Activated gamma-delta T cell treated with anti-CD3 and anti-CD28 coated beads, Interleukin-2, amount 50 U/mL, for 16 hours (primary cell): ENCODE measurements around the gene CDHR5.
"Not testable (repeated sequence)": the region's sequence is repeated elsewhere in the genome, so short reads cannot be mapped to it uniquely, and the experiment has no call there.

Source experiments
- DNase-seq: peaks from one replicate; pipeline ENCODE4 v3.0.0-alpha.2; 2020; ENCODE audit warnings: low read depth

Gene CDHR5, protein sequence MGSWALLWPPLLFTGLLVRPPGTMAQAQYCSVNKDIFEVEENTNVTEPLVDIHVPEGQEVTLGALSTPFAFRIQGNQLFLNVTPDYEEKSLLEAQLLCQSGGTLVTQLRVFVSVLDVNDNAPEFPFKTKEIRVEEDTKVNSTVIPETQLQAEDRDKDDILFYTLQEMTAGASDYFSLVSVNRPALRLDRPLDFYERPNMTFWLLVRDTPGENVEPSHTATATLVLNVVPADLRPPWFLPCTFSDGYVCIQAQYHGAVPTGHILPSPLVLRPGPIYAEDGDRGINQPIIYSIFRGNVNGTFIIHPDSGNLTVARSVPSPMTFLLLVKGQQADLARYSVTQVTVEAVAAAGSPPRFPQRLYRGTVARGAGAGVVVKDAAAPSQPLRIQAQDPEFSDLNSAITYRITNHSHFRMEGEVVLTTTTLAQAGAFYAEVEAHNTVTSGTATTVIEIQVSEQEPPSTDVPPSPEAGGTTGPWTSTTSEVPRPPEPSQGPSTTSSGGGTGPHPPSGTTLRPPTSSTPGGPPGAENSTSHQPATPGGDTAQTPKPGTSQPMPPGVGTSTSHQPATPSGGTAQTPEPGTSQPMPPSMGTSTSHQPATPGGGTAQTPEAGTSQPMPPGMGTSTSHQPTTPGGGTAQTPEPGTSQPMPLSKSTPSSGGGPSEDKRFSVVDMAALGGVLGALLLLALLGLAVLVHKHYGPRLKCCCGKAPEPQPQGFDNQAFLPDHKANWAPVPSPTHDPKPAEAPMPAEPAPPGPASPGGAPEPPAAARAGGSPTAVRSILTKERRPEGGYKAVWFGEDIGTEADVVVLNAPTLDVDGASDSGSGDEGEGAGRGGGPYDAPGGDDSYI

DNA sequence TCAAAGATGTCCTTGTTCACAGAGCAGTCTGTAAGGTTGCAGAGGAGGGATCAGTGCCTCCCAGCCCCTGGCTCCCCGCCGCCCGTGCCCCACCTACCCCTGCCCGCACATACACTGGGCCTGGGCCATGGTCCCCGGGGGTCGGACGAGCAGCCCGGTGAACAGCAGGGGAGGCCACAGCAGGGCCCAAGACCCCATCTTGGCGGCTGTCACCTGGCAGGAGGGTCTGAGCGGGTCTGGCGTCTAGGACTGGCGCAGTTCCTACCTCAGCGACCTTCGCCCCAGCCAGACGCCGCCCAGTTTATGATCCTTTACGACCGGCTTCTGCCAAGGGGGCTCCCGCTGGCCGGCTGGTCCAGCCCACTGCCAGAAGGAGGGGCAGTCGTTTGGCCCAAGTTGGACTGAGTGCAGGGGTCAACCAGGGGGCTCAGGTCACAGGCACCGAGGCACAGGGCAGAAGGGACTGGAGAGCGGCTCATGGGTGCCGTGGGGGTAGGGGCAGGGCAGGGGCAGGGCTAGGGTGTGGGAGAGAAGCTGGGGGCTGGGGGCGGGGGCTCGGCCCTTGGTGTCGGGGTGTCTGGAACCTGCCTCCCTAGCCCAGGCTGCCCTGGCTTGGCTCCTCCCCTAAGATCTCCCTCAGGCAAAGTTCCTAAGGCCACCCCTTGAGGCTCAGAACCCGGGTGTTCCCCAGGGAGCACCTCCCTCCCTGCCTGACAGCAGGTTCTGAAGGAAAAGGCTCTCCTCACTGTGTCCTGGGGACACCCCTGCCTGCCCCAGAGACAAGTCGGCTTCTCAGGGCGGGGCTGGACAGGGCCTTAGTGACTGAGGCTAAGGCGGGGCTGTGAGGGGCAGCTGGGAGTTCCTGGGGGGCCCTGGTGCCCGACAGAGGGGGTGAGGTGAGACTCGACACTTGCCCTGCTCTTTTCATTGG lies at the start of gene CDHR5:
Gene CDHR5, minus strand, starts transcription at position 251 of the 931 bp plus-strand sequence. Its CDS starts 53 bp downstream, at position 198.
- no peak for DNase-seq

DNA sequence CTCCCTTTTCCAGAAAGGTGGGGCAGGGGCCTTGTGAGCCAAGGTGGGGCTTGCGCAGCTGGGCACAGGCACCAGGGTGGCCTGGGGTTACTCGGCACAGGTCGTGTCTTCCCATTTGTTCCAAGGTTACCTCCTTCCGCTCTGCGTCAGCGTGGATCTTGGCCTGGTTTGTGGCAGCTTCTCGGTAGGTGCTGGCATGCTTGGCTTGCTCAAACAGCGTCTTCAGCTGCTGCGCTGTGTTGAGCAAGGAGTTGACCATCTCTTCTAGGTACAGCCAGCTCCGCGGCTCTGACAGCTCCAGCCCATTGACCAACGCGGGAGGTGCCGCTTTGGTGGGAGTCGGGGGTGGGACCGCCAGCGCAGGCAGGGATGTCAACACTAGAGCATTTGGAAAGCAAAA lies 49.7 kb upstream of the CDHR5 start:
- DNase-seq, result no peak

DNA sequence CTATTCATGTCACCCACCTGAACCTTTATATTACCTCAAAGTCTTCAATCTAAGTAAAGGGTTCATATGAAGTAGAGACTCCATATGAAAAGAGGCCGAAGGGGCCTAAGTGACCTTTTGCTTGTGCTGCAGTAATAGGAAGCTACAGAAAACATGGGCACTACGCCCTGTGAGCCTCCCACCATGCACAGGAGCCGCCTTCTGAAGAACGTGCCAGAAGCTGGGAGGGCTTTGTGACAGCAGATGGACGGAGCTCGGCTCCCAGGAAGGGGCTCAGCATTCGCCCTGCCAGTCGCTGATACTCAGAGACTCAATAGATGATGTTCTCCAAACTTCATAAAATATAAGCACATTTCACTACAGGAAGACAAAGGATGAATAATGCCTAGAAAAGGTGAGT lies 49.1 kb upstream of the CDHR5 start:
- no peak for DNase-seq

DNA sequence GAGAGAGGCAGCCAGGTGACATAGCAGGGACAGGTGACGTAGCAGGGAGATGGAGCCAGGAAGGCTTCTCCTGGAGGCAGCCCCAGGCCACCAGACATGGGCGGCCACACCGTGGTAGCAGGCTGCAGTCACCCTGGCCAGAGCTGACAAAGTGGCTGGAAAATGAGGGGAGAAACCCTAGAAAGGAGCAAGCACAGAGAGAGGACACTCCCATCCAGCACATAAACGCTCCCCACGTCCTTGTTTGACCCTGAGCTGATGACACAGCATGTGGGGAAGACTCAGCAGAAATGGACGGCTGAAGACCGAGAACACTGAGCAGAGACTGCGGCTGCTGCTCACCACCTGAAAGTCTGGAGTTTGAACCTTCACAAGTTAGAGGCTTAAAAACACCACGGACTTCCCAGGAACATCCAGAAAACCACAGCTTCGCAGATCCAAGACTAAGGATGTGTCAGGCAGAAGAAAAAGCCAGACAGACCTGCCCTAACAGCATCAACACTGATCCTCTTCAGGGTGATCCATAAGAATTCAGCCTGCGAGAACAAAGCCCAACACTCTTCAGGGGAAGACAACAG lies 41.0 kb upstream of the CDHR5 start:
- no peak for DNase-seq

DNA sequence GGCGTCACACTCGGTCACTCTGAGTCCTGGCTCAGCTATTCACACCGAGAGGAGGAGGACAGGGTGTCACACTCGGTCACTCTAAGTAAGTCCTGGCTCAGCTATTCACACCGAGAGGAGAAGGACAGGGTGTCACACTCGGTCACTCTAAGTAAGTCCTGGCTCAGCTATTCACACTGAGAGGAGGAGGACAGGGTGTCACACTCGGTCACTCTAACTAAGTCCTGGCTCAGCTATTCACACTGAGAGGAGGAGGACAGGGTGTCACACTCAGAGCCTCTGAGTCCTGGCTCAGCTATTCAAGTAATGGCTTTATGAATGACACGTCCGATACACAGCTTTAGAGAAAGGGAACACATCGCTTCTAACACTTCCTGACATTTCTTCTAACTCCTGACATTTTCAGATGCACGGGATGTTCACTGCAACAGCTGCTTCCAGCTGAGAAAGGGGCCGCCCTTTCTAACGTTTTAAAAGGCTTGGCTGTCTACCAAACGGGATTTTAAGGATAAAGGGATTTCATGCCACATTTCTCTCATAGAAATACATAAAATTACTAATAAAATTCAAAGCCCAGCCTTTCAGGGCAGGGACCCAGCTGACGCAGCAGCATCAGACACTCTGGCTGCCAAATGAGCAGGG lies 40.4 kb upstream of the CDHR5 start:
- no peak for DNase-seq

DNA sequence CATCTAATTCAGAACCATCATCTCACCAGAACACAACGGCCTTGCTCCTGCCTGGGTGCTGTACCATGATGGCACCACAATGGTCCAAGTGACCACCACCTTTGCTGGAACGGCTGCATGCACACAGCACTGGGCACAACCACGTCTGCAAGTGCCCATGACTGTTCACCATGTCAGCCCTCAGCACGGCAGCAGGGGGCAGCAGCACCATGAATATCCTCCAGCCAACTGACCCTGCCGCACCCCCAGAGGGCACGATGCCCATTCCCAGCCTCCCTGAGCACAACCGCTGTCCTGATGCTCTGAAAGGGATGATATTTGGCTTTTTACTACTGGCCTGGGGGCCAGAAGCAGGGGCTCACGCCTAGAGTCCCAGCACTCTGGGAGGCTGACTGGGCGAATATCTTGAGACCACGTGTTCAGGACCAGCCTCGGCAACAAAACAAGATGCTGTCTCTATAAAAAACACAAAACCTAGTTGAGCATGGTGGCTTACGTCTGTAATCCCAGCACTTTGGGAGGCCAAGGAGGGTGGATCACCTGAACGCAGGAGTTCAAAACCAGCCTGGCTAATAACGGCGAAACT lies 38.0 kb upstream of the CDHR5 start:
- no peak for DNase-seq

DNA sequence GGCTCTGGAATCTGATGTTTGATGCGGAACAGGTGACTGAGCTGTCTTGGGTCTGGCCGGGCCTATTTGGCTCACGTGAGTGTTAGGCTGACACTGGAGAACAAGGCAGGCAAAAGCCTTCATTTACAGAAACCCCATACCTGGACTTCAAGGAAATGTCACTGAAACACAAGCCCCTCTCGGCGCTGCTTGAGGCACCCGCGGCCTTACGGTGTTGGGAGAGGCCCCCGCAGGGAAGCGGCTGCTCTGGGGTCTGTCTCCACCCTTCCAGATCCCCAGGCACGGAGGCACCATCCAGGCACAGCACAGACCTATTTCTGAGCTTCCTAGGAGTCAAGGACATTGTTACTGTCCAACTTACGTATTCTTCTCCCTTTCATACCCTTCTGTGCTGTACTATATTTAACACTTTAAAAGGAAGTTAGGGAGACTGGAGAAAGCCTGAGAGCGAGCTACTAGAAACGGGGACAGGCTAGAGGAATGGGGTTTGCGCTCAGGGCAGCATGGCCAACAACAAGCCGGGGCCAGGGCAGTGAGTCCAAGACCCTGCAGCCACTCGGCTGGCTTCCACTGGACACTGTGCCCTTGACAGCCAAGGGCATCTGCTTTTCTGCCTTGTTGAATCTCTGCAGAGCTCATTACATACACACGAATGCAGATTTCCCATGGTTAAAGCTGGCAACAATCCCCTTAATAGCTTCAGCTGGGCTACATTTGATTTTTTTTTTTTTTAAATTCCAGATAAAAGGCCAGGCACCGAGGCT lies 36.1 kb upstream of the CDHR5 start:
- no peak for DNase-seq

DNA sequence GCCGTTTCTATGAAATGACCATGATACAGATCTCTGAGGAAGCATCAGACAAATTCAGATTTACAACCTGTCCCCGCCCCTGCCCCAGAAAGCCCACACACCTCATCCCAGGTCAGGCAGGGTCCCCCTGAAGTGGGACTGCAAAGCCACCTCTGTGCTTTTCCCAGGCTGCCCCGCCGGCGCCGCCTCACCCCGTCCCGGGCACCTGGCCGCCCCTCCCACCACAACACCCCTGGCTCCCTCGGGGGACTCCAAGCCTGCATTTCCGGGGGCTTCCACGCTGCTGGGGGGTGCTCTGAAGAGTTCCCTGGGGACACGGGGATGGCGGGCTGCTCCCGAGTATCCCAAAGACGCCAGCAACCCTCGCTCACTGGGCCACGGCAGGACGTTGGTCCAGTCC lies 35.5 kb upstream of the CDHR5 start:
- DNase-seq, result no peak

DNA sequence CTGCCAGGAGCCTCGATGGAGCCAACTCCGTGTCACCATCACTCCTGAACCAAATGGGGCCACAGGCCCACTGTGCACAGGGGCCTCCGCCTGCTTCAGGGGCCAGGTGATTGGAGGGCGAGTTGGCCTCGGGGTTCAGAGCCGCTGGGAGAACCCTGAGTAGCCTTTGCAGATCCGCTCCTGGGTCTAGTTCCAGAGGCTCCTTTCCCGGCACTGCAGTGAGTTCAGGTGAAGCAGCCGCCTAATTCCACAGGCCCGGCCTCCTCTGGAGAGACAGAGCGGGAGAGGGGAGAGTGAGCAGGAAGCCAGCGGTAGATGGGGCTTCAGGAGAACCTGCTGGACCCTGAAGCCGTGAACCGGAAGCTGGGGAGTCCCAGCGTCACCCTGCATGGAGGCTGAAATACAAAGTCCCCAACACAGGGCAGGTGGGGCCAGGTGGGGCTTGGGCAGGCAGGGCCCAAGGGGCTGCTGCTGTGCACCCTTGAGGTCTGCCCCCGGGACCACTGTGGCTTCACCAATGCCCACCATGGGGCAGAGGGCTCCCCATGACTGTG lies 34.9 kb upstream of the CDHR5 start:
- DNase-seq, result no peak

DNA sequence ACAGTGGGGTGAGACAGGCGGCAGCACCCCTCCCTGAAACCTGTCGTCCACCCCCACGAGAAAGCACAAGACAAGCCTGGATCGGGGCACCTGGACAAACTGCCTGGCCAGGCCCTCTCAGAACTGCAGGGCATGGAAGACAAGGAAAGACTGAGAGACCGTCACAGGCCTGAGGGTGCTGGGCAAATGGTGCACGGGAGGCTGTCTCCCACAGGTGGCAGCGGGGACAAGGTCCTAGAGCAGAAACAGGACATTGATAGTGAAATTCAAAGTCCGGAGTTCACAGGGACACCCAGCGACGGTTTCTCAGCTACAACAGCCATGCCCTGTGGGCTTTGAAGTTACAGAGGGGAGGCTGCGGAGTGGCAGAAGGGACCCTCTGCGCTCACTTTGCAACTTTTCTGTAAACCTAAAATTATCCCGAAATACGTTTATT lies 33.0 kb upstream of the CDHR5 start:
- no peak for DNase-seq

DNA sequence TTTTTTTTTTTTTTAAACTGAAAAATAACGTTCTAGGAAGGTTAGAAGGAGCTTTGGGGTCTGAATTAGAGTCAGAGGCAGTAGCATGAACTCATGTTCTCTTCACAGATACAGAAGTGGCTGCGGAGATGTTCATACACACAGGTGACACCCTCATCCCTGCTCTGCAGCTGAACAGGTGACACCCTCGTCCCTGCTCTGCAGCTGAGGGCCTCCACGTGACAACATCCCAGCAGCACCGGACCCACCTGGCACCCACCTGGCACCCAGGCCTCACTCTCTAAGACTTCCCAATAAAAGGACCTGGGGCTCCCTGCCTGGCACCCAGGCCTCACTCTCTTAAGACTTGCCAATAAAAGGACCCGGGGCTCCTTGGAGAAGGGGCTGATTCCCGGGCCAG lies 32.1 kb upstream of the CDHR5 start:
- DNase-seq, result no peak

DNA sequence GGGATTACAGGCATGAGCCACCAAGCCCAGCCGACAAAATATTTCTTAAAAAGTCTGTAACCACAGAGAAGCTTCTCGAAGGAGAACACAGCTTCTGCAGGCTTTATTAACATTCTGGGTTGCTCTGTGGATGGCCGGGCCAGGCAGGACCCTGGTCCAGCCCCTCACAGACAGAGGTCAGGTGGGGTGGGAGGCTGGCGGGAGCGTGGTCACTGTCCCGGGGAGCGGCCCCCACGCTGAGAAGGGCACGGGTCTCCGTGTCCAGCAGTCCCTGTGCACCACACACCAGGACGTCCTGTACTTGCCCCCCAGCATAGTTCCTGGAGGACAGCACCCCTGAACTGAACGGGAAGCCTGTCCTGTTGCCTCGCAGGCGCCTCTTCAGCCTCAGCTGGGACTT lies 31.7 kb upstream of the CDHR5 start:
- no peak for DNase-seq

DNA sequence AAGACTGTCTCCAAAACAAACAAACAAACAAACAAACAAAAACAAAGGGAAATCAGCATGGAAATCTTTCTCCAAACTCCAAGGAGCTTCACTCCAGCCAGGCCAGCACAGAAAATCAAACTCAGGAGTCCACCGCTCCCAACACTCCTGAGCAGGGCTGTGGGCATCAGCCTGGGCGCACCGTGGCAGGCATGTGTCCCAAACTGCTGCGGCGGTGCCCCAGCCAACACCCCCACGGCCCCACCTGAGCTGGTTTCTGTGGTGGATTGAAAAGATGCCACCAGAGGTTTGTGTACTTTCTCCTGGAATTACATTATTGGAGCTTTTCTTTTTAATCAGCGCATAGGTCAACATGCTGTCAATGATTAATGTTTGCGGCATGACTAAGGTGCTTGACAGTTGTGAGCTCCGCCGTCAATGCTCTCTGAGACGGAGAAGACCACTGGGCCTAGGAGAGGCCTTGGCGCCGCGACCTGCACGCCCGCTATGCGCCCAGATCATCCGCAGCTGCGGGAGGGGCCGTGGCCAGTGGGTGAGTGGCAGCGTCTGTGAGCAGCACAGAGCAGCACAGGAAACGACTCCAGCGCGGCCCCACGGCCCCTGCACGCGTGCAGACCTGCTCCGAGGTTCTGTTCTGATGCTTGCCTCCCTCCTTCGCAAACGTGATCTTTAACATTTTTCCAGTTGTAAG lies 30.4 kb upstream of the CDHR5 start:
- DNase-seq, result no peak

DNA sequence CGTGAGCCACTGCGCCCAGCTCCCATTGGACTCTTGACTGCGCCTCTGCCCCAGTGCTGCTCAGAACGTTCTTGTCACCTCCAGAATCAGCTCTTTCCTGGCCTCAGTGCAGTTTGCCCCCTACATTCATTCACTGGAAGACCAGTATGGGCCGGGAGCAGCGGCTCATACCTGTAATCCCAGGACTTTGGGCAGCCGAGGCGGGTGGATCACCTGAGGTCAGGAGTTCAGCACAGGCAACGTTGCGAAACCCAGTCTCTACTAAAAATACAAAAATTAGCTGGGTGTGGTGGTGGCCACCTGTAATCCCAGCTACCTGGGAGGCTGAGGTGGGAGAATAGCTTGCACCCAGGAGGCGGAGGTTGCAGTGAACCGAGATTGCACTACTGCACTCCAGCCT lies 29.7 kb upstream of the CDHR5 start:
- not testable (repeated sequence) for DNase-seq

DNA sequence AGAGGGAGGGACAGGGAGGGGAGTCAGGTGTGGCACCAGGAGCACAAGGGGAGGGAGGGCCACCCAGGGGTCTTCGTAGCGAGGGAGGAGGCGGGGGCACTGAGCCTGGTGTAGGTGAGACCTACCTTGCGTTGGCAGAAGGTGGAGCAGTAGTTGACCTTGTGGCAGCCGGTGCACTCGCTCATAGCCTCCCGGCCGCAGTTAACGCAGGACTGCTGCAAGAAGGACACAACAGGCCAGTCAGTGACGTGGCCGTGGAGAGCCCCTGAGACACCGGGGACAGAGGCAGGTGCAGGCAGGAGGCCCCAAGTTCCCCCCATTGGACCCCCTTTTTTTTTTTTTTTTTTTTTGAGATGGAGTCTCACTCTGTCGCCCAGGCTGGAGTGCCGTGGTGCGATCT lies 29.1 kb upstream of the CDHR5 start:
- DNase-seq, result no peak

DNA sequence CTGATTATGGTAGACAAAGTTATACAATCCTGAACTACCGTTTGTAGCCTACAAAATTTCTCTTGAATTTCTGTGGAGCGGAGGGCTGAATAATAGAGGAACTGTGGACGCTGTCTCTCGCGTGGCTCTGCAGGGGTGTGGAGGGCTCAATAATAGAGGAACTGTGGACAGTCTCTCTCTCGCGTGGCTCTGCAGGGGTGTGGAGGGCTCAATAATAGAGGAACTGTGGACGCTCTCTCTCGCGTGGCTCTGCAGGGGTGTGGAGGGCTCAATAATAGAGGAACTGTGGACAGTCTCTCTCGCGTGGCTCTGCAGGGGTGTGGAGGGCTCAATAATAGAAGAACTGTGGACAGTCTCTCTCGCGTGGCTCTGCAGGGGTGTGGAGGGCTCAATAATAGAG lies 28.4 kb upstream of the CDHR5 start:
- not testable (repeated sequence) for DNase-seq

DNA sequence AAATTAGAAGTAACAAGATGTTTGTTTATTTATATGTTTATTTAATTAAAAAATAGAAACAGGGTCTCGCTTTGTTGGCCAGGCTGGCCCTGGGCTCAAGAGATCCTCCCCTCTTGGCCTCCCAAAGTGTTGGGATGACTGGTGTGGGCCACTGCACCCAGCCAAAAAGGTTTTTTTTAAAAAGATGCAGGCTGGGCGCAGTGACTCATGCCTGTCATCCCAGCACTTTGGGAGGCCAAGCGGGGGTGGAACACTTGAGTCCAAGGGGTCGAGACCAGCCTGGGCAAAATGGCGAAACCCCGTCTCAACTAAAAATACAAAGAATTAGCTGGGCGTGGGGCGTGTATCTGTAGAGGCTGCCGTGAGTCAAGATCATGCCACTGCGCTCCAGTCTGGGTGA lies 25.7 kb upstream of the CDHR5 start:
- DNase-seq, result no peak

DNA sequence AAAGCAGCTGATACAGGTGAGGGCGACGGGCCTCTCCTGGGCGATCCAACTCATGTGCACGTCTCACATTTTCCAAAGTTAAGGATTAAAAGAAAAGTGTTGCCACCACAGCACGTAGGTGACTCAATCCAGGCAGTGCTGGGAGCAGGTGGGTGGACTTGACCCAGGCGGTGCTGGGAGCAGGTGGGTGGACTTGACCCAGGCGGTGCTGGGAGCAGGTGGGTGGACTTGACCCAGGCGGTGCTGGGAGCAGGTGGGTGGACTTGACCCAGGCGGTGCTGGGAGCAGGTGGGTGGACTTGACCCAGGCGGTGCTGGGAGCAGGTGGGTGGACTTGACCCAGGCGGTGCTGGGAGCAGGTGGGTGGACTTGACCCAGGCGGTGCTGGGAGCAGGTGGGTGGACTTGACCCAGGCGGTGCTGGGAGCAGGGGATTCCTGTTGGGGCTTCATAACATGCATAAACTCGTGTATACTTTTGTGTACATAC lies 23.0 kb upstream of the CDHR5 start:
- not testable (repeated sequence) for DNase-seq

DNA sequence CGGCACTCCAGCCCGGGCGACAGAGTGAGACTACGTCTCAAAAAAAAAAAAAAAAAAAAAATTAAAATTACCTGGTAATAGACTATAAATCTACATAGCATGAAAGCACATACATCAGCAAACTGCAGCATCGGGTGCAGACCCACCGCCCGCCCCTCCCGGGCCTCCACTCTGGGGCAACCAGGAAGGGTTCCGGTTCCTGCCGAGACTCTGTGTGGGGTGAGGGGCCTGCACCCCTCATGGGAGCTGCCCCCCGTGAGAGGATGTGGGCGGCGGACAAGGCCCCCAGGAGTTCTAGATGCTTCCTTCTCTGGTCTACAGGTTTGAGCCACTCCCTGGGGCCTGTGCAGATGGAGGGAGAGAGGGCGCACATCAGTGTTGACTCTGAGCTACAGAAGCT lies 21.5 kb upstream of the CDHR5 start:
- DNase-seq, result no peak
